HG03442 (cell line): ENCODE measurements around the gene LIN7A.
"Not testable (repeated sequence)": the region's sequence is repeated elsewhere in the genome, so short reads cannot be mapped to it uniquely, and the experiment has no call there.

Source experiments
- ATAC-seq: cut with Tn5 transposase; IDR thresholded peaks from one replicate; pipeline ENCODE4 v1.9.1; 2021; ENCODE audit warnings: mild to moderate bottlenecking, moderate library complexity; ENCODE audit not compliant: unreplicated experiment

LIN7A gene

DNA sequence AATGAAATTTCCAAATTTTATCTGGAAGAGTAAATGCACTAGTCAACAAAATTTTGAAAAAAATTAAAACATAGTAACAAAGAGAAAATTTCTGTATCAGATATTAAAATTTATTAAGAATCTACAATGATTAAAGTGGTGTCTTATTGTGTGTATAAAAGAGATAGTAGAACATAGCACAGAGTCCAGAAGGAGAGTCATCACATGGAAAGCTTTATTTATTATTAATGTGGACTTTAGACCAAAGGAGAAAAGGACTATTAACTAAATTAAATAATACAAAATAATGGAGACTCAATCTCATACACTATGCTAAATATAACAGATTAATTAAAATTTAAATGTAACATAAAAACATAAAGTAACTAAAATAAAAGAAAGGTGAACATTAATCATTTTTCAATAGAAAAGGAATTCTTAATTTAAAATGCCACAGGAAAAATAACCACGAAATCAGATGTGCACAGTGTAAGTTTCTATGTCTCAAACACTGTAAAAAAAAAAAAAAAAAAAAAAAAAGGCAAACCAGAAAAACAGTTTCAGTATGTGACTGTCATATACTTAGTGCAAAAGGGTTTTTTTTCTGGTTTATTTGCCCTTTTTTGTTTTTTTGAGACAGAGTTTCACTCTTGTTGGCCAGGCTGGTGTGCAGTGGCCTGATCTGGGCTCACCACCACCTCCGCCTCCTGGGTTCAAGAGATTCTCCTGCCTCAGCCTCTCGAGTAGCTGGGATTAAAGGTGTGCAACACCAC, 125.6 kb downstream of the LIN7A start:
- ATAC-seq, result no peak

GRCh38 chr12:80810874-80811273, 126.9 kb downstream of the LIN7A start:
- no peak for ATAC-seq

- peak; percentile 97 for ATAC-seq
Observed at GRCh38 chr12:80807640-80808288, 130.0 kb downstream of the LIN7A start.

GRCh38 chr12:80805106-80805505, 132.6 kb downstream of the LIN7A start:
- ATAC-seq, result no peak

- ATAC-seq, result peak; percentile 89
Observed at GRCh38 chr12:80802652-80803400, 134.9 kb downstream of the LIN7A start.

DNA sequence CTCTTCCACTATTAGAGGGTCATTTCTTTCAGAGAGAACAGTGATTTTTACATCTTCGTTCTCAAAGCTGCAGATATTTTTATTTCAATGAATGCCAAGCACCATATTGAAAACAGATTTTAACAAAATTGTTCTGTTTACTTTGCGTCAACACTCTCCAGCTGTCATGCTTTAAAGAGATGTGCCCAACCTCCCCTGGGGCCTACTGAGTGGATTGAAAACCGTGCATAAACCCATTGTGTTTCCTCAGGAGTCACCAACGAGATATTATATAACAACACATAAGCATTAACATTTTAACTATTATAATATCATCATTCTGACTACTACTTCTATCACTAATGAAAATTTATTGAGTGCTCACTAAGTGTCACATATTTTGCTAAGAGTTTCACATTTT, 139.5 kb downstream of the LIN7A start:
- ATAC-seq, result no peak

GRCh38 chr12:80794551-80794950, 143.2 kb downstream of the LIN7A start:
- no peak for ATAC-seq

DNA sequence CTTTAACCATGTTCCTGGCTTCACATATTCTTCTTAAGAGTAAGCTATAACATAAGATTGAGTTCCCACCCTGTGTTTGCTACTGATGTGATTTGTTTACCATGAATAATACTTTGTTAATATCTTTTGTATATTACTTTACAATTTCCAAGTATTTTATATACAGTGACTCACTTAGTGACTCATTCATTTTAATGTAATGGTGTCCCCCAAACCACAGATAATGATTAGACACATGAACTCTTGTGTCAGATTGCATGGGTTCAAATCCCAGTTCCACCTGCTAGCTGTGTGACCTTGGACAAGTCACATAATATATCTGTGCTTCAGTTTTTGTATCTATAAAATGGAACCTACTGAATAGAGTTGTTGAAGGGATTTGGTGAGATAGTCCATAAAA, 144.9 kb downstream of the LIN7A start:
- no peak for ATAC-seq

DNA sequence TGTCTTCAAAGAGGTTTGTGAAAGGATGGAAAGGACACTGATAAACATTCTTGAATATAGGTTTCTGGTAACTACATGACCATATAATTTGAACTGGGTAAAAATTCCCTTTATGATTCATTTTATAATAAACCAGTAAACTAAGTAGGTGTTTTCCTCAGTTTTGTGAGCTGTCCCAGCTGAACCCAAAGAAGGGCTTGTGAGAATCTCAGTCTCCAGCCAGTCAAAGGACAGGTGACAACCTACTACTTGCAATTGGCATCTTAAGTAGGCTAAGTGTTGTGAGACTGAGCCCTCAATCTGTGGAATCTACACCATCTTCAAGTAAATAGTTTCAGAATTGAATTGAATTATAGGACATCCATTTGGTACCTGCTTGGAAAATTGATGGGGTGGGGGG, 145.9 kb downstream of the LIN7A start:
- no peak for ATAC-seq

DNA sequence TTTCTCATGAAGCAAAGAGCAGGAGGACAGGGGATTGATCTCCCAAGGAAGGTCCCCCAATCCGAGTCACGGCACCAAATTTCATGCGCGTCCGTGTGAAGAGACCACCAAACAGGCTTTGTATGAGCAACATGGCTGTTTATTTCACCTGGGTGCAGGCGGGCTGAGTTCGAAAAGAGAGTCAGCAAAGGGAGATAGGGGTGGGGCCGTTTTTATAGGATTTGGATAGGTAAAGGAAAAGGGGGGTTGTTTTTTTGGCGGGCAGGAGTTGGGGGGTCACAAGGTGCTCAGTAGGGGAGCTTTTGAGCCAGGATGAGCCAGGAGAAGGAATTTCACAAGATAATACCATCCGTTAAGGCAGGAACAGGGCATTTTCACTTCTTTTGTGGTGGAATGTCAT, 149.3 kb downstream of the LIN7A start:
- not testable (repeated sequence) for ATAC-seq

GRCh38 chr12:80782963-80783470, 154.7 kb downstream of the LIN7A start:
- not testable (repeated sequence) for ATAC-seq

DNA sequence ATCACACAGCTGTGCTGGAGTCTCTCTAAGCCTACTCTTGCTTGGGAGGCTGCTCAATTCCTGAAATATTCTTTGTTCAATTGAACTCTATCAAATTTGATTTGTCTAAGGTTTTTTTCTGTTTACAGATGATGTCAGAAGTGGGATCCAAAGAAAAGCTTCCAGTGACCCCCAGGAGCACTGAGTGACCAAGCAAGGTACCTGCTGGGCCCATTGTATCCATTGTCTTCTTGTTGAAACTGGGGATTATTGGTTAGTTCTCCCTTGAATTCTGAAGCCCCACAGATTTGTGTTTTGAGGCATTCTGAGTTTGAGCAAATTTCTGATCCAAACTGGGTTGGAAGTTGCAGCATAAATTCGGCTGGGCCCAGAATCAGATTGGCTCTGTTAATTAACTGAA, 156.4 kb downstream of the LIN7A start:
- ATAC-seq, result no peak

GRCh38 chr12:80780746-80781145, 157.0 kb downstream of the LIN7A start:
- no peak for ATAC-seq

- ATAC-seq, result peak; percentile 97
Observed at GRCh38 chr12:80778005-80778541, 159.7 kb downstream of the LIN7A start.

- ATAC-seq, result peak; percentile 0
Observed at GRCh38 chr12:80777587-80777986, 160.1 kb downstream of the LIN7A start.

DNA sequence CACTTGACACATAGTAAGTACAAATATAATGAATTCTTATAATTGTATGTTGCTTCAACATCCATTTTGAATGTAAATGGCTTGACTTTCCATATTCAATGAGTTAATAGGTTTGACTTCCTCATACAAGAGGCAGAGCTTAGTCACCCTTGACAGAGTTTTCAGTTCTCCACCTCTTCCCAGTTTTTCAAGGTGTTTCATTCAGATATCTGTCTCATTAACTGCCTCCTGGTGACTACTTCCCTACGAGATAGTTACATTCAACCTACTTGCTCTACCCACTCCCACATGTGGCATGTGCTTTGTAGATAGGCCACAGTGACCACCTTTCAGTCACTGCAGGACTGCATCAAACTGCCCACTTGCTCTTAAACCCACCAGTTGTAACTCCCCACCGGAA, 161.0 kb downstream of the LIN7A start:
- no peak for ATAC-seq

DNA sequence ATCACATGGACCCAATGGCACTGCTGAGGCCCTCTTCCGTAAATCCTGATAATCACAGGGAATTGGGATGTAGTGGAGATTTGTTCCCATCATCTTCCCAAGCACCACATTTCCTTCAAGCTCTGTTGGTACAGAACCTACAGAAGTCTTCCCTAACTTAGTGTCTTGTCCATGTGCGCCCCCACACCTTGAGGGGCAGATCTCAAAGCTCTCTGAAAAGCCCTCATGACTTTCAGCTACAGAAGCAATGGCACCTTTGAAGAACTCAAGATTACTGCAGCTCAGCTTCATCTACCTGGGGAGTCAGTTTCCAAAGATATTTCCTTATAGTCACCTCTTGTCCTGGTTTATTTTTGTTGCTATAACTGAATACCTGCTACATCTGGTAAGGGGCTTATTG, 166.8 kb downstream of the LIN7A start:
- no peak for ATAC-seq

GRCh38 chr12:80769553-80770140, 168.1 kb downstream of the LIN7A start:
- no peak for ATAC-seq

DNA sequence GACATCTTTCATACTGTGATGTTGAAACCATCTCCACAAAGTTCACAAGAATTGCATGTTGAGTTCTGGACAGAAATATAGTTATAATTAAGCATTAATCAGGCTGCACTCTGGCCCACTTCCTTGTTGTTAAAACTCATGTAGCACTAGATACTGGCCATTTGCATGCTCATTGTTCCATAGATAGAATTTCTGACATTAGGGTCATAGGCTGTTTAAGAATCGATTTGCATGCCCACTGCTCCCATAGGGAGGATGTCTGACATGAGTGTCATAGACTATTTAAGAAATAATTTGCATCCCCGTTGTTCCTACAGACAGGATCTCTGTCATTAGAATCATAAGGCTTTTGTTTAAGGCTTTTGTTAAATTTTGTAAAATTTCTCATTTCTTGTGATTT, 170.8 kb downstream of the LIN7A start:
- peak; percentile 95 for ATAC-seq

- no peak for ATAC-seq
Observed at GRCh38 chr12:80766210-80766609, 171.5 kb downstream of the LIN7A start.

- no peak for ATAC-seq
Observed at GRCh38 chr12:80763874-80764273, 173.9 kb downstream of the LIN7A start.
